ENCODE measurements around the gene RIPK1. TPM values are rescaled to one million over a fixed set of nuclear protein-coding genes. Genes with fewer than 3 reads are reported as not detected.

Gene RIPK1
- total and polyA plus RNA-seq, 9 of the 15 experiments (the other 6 are each of a cell fraction or from before 2014, with no cell fraction given): 3.8 to 24.9 (median 17.7) TPM

- TF ChIP-seq YBX1 (IDR thresholded peaks at IDR 0.05) (no peak), PREB (CRISPR knock-in tag; IDR thresholded peaks at IDR 0.05) (no peak), FOXM1 (IDR thresholded peaks at IDR 0.05; ENCODE audit: low read depth) (0 out of 2 replicates have a peak, but pooled peaks have one; percentile 40), FOXM1 (CRISPR knock-in tag; IDR thresholded peaks at IDR 0.05; ENCODE audit: low read depth) (no peak), ZSCAN32 (CRISPR knock-in tag; IDR thresholded peaks at IDR 0.05) (0 out of 2 replicates have a peak, but pooled peaks have one; percentile 8), ZNF197 (CRISPR knock-in tag; IDR thresholded peaks at IDR 0.05; ENCODE audit: low read depth) (no peak), SP1 (CRISPR knock-in tag; IDR thresholded peaks at IDR 0.05) (no peak), ERF (CRISPR knock-in tag; IDR thresholded peaks at IDR 0.05) (peak; percentile 75), GABPB2 (CRISPR knock-in tag; conservative IDR thresholded peaks at IDR 0.05) (0 out of 2 replicates have a peak, but pooled peaks have one; percentile 21), ARID1B (IDR thresholded peaks at IDR 0.05) (peak; percentile 64; the same call in 1 of the 2 replicates), ZNF165 (CRISPR knock-in tag; IDR thresholded peaks at IDR 0.05; ENCODE audit: borderline replicate concordance) (no peak), ZZZ3 (IDR thresholded peaks at IDR 0.05) (no peak), RAD51 (IDR thresholded peaks at IDR 0.05; ENCODE audit: borderline replicate concordance, low read depth) (no peak), KDM5B (IDR thresholded peaks at IDR 0.05; ENCODE audit: insufficient replicate concordance, low read depth, low read length) (peak; percentile 21)
- TF ChIP-seq, protein P1, sequence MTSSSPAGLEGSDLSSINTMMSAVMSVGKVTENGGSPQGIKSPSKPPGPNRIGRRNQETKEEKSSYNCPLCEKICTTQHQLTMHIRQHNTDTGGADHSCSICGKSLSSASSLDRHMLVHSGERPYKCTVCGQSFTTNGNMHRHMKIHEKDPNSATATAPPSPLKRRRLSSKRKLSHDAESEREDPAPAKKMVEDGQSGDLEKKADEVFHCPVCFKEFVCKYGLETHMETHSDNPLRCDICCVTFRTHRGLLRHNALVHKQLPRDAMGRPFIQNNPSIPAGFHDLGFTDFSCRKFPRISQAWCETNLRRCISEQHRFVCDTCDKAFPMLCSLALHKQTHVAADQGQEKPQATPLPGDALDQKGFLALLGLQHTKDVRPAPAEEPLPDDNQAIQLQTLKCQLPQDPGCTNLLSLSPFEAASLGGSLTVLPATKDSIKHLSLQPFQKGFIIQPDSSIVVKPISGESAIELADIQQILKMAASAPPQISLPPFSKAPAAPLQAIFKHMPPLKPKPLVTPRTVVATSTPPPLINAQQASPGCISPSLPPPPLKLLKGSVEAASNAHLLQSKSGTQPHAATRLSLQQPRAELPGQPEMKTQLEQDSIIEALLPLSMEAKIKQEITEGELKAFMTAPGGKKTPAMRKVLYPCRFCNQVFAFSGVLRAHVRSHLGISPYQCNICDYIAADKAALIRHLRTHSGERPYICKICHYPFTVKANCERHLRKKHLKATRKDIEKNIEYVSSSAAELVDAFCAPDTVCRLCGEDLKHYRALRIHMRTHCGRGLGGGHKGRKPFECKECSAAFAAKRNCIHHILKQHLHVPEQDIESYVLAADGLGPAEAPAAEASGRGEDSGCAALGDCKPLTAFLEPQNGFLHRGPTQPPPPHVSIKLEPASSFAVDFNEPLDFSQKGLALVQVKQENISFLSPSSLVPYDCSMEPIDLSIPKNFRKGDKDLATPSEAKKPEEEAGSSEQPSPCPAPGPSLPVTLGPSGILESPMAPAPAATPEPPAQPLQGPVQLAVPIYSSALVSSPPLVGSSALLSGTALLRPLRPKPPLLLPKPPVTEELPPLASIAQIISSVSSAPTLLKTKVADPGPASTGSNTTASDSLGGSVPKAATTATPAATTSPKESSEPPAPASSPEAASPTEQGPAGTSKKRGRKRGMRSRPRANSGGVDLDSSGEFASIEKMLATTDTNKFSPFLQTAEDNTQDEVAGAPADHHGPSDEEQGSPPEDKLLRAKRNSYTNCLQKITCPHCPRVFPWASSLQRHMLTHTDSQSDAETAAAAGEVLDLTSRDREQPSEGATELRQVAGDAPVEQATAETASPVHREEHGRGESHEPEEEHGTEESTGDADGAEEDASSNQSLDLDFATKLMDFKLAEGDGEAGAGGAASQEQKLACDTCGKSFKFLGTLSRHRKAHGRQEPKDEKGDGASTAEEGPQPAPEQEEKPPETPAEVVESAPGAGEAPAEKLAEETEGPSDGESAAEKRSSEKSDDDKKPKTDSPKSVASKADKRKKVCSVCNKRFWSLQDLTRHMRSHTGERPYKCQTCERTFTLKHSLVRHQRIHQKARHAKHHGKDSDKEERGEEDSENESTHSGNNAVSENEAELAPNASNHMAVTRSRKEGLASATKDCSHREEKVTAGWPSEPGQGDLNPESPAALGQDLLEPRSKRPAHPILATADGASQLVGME (CRISPR knock-in tag; IDR thresholded peaks at IDR 0.05): 0 out of 2 replicates have a peak, but pooled peaks have one; percentile 45
- TF ChIP-seq, protein P2, sequence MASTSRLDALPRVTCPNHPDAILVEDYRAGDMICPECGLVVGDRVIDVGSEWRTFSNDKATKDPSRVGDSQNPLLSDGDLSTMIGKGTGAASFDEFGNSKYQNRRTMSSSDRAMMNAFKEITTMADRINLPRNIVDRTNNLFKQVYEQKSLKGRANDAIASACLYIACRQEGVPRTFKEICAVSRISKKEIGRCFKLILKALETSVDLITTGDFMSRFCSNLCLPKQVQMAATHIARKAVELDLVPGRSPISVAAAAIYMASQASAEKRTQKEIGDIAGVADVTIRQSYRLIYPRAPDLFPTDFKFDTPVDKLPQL (IDR thresholded peaks at IDR 0.05; ENCODE audit: extremely low read depth, insufficient read length): no peak
- TF ChIP-seq, protein P3, sequence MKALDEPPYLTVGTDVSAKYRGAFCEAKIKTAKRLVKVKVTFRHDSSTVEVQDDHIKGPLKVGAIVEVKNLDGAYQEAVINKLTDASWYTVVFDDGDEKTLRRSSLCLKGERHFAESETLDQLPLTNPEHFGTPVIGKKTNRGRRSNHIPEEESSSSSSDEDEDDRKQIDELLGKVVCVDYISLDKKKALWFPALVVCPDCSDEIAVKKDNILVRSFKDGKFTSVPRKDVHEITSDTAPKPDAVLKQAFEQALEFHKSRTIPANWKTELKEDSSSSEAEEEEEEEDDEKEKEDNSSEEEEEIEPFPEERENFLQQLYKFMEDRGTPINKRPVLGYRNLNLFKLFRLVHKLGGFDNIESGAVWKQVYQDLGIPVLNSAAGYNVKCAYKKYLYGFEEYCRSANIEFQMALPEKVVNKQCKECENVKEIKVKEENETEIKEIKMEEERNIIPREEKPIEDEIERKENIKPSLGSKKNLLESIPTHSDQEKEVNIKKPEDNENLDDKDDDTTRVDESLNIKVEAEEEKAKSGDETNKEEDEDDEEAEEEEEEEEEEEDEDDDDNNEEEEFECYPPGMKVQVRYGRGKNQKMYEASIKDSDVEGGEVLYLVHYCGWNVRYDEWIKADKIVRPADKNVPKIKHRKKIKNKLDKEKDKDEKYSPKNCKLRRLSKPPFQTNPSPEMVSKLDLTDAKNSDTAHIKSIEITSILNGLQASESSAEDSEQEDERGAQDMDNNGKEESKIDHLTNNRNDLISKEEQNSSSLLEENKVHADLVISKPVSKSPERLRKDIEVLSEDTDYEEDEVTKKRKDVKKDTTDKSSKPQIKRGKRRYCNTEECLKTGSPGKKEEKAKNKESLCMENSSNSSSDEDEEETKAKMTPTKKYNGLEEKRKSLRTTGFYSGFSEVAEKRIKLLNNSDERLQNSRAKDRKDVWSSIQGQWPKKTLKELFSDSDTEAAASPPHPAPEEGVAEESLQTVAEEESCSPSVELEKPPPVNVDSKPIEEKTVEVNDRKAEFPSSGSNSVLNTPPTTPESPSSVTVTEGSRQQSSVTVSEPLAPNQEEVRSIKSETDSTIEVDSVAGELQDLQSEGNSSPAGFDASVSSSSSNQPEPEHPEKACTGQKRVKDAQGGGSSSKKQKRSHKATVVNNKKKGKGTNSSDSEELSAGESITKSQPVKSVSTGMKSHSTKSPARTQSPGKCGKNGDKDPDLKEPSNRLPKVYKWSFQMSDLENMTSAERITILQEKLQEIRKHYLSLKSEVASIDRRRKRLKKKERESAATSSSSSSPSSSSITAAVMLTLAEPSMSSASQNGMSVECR (CRISPR knock-in tag; IDR thresholded peaks at IDR 0.05): no peak
Observed at GRCh38 chr6:3162067-3162497, 93.8 kb downstream of the RIPK1 start (continued).
